ENCODE measurements around the gene SPRR2B.
"Not testable (repeated sequence)": the region's sequence is repeated elsewhere in the genome, so short reads cannot be mapped to it uniquely, and the experiment has no call there.

SPRR2B gene

DNA sequence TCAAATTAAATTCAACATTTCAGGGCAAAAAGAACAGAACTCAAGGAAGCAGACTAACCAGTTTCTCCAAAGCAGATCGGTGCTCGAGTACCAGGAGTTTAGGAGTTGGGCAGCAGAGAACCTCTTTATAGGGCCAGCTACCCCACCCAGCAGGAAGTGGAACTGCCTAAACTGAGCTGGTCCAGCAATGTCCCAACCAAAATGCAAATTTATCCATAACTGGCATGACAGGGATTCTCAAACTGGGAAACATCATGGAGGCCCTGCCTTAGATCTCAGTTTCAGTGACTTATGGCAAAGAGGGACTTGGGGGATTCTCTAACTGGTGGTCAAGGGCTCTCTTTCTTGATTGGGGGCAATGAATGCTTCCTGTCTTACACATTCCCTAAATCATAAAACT lies at the start of gene SPRR2B:
Gene SPRR2B, minus strand, starts transcription at position 101 of the 400 bp plus-strand sequence. CDS start 772 bp downstream, outside the sequence.
- in situ Hi-C loops (cut with HindIII; ENCODE audit: low pct_unique_long_range_greater_than_20kb, low sequenced_read_pairs), result no loop called here
- no peak for TF ChIP-seq JUND (IDR thresholded peaks at IDR 0.05; ENCODE audit: low read depth)
- DNase-seq (ENCODE audit: low read depth in 1 of 2, low spot score in 1 of 2), result no peak

DNA sequence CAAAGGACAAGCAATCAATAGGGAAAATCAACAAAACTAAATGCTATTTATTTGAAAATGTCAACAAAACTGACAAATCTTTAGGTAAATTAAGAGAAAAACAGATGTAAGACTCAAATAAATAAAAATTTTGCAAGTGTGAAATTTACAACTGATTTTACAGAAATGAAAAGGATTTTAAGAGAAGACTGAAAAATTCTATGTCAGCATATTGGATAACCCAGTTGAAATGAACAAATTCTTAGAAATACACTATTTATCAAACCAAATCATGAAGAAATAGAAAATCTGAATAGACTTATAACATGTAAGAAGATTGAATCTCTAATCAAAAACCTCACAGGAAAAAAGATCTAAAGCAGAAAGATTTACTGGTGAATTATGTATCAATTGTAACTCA lies 49.5 kb upstream of the SPRR2B start:
- in situ Hi-C loops (cut with HindIII; ENCODE audit: low pct_unique_long_range_greater_than_20kb, low sequenced_read_pairs), result no loop called here
- no peak for TF ChIP-seq JUND (IDR thresholded peaks at IDR 0.05; ENCODE audit: low read depth)
- no peak for DNase-seq (ENCODE audit: low read depth in 1 of 2, low spot score in 1 of 2)

DNA sequence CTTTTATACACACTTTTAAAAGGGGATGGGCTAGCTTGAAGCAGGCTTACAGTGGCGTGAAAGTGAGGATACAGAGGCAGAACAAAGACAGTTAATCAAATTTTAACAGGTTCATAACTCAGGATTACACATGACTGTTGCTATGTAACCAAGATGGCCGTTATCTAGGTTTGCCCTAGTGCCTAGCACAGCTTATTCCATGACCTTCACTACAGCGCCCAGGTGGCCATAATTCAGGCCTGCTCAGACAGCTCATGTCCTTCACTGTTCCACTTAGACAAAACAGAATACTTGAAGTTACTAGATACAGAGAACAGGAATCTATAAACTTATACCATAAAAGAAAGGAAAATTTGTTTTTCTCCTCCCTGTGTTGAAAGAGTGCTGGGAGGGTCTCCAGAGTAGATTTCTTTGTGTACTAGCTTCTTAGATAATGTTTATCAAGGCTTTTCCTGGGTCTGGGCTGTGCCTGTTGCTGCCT lies 48.1 kb upstream of the SPRR2B start:
- DNase-seq (ENCODE audit: low read depth in 1 of 2, low spot score in 1 of 2), result no peak
- in situ Hi-C loops (cut with HindIII; ENCODE audit: low pct_unique_long_range_greater_than_20kb, low sequenced_read_pairs), result no loop called here
- TF ChIP-seq JUND (IDR thresholded peaks at IDR 0.05; ENCODE audit: low read depth), result no peak

DNA sequence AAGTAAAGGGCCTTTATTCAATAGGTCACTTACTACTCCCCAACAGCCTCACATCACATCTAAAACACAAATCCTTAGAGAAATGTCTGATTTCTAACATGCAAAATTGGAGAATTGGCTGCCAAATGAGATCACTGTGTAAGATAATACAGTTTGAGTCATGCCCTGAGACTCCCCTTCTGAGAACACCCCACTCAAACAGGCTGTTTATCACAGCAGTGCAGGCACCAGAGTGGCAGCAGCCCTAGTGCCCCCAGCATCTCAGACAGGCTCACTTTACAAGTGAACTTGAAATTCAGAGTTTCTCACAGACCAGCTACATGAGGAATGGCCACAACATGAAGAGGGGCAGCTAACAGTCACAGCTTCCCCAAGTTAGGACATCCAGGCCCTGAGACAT lies 43.9 kb upstream of the SPRR2B start:
- DNase-seq (ENCODE audit: low read depth in 1 of 2, low spot score in 1 of 2), result not testable (repeated sequence)

DNA sequence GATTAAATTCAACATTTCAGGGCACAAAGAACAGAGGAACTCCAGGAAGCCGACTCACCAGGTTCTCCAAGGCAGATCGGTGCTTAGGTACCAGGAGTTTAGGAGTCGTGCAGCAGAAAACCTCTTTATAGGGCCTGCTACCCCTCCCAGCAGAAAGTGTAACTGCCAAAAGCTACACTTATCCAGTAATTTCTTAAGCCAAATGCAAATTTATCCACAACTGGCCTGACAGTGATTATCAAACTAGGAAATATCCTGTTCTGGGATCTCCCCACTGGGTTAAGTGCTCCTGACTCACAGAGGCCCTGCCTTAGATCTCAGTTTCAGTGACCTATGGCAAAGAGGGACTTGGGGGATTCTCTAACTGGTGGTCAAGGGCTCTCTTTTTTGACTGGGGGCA lies 42.0 kb upstream of the SPRR2B start, which contains the start of gene SPRR2F:
Gene SPRR2F, minus strand, starts transcription at position 101 of the 400 bp plus-strand sequence. CDS start 783 bp downstream, outside the sequence.
- in situ Hi-C loops (cut with HindIII; ENCODE audit: low pct_unique_long_range_greater_than_20kb, low sequenced_read_pairs), result no loop called here
- no peak for DNase-seq (ENCODE audit: low read depth in 1 of 2, low spot score in 1 of 2)

More for the DNA sequence above, 43.9 kb upstream of the SPRR2B start:
- in situ Hi-C loops (cut with HindIII; ENCODE audit: low pct_unique_long_range_greater_than_20kb, low sequenced_read_pairs), result not testable (repeated sequence)

DNA sequence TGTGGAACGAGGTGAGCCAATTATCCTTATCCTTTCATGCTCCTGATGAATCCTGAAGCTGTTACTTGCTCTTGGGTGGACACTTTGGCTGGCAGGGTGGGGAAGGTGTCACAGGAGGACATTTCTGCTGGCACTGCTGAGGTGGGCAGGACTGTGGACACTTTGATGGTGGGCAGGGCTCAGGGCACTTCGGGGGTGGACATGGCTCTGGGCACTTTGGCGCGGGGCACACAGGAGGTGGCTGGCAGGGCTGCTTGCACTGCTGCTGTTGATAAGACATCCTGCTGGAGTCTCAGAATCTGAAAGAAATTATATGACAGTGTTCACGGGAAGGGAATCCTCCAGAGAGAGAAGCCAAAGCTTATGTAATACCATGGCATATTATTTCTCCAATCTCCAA lies 41.0 kb upstream of the SPRR2B start:
- DNase-seq (ENCODE audit: low read depth in 1 of 2, low spot score in 1 of 2); in situ Hi-C loops (cut with HindIII; ENCODE audit: low pct_unique_long_range_greater_than_20kb, low sequenced_read_pairs): not testable (repeated sequence)

More for the DNA sequence above, 42.0 kb upstream of the SPRR2B start, which contains the start of gene SPRR2F:
- no peak for TF ChIP-seq JUND (IDR thresholded peaks at IDR 0.05; ENCODE audit: low read depth)

DNA sequence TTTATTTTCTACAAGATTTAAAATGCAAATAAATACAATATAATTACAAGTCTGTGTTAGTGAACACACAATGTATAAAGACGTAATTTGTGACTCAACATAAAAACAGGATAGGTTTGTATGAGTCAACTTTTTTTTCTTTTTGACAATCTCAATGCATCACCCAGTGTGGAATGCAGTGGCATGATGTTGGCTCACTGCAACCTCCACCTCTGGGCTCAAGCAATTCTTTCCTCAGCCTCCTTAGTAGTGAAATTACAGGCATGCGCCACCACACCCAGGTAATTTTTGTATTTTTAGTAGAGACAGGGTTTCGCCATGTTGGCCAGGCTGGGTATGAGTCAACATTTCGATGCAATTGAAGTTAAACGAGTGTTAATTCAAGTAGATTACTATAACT lies 28.8 kb upstream of the SPRR2B start:
- no peak for TF ChIP-seq JUND (IDR thresholded peaks at IDR 0.05; ENCODE audit: low read depth)
- DNase-seq (ENCODE audit: low read depth in 1 of 2, low spot score in 1 of 2), result no peak
- in situ Hi-C loops (cut with HindIII; ENCODE audit: low pct_unique_long_range_greater_than_20kb, low sequenced_read_pairs), result no loop called here

DNA sequence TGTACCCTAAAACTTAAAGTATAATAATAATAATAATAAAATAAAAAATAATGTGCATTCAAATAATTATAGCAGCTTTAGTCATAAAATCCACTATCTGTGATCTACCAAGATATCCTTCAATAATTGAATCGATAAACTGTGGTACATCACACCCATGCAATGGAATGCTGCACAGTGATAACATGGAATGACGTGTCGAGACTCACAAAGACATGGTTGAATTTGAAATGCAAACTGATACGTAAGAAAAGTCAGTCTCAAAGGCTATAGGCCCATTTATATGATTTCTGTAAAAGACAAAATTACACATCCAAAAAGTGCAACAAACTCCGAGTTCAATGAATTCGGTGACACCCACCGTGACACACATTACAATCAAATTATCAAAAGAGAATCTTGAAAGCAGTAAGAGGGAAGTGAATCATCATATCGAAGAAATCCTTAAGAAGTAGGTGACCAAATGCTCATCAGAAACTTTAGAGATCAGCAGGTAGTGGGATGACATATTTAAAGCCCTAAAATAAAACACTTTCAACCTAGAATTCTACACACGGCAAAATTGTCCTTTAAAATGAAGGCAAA lies 28.1 kb upstream of the SPRR2B start:
- no peak for DNase-seq (ENCODE audit: low read depth in 1 of 2, low spot score in 1 of 2)
- TF ChIP-seq JUND (IDR thresholded peaks at IDR 0.05; ENCODE audit: low read depth), result no peak
- in situ Hi-C loops (cut with HindIII; ENCODE audit: low pct_unique_long_range_greater_than_20kb, low sequenced_read_pairs), result no loop called here

DNA sequence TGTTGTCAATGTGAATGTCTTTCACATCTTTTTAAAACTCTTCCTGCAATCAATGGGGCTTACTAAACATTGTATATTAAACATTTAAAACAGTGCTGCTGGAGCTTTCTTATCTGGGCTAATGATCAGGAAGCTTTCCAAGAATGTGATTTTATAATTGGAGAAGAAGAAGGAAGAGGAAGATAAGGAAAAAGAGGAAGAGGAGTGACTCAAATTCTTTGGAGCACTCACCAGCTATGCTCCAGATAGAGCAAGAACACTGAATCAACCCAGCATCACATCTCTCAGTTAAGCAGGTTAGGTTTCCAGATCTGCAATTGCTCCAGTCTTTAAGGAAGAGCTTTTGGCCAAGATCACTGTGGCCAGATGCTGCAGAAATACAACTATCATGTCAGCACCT lies 24.4 kb upstream of the SPRR2B start:
- in situ Hi-C loops (cut with HindIII; ENCODE audit: low pct_unique_long_range_greater_than_20kb, low sequenced_read_pairs), result no loop called here
- TF ChIP-seq JUND (IDR thresholded peaks at IDR 0.05; ENCODE audit: low read depth), result no peak
- no peak for DNase-seq (ENCODE audit: low read depth in 1 of 2, low spot score in 1 of 2)

DNA sequence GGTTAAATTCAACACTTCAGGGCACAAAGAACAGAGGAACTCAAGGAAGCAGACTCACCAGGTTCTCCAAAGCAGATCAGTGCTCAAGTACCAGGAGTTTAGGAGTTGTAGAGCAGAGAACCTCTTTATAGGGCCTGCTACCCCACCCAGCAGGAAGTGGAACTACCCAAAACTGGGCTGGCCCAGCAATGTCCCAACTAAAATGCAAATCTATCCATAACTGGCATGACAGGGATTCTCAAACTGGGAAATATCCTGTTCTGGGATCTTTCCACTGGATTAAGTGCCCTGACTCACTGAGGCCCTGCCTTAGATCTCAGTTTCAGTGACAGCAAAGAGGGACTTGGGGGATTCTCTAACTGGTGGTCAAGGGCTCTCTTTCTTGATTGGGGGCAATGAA lies 23.0 kb upstream of the SPRR2B start, which contains the start of gene SPRR2E:
Gene SPRR2E, minus strand, starts transcription at position 101 of the 400 bp plus-strand sequence. CDS start 775 bp downstream, outside the sequence.
- in situ Hi-C loops (cut with HindIII; ENCODE audit: low pct_unique_long_range_greater_than_20kb, low sequenced_read_pairs), result no loop called here
- no peak for DNase-seq (ENCODE audit: low read depth in 1 of 2, low spot score in 1 of 2)
- no peak for TF ChIP-seq JUND (IDR thresholded peaks at IDR 0.05; ENCODE audit: low read depth)

DNA sequence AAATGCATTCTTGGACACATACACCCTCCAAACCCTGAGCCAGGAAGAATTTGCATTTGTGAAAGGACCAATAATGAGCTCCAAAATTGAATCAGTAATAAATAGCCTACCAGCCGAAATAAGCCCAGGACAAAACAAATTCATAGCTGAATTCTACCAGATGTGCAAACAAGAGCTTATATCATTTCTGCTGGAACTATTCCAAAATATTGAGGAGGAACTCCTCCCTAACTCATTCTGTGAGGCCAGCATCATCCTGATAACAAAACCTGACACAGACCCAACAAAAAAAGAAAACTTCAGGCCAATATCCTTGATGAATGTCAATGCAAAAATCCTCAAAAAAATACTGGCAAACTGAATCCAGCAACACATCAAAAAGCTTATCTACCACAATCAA lies 16.2 kb upstream of the SPRR2B start:
- TF ChIP-seq JUND (IDR thresholded peaks at IDR 0.05; ENCODE audit: low read depth), result no peak
- no peak for DNase-seq (ENCODE audit: low read depth in 1 of 2, low spot score in 1 of 2)
- in situ Hi-C loops (cut with HindIII; ENCODE audit: low pct_unique_long_range_greater_than_20kb, low sequenced_read_pairs), result no loop called here

DNA sequence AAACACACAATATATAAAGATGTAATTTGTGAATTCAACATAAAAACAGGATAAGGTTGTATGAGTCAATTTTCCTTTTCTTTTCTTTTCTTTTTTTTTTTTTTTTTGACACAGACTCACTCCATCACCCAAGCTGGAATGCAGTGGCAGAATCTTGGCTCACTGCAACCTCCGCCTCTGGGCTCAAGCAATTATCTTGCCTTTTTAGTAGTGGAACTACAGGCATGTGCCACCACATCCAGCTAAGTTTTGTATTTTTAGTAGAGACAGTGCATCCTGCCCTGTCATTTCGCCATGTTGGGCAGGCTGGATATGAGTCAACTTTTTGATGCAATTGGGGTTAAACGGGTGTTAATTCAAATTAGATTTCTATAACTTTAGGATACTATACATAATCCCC lies 10.3 kb upstream of the SPRR2B start:
- no peak for DNase-seq (ENCODE audit: low read depth in 1 of 2, low spot score in 1 of 2)
- no peak for TF ChIP-seq JUND (IDR thresholded peaks at IDR 0.05; ENCODE audit: low read depth)
- in situ Hi-C loops (cut with HindIII; ENCODE audit: low pct_unique_long_range_greater_than_20kb, low sequenced_read_pairs), result no loop called here

DNA sequence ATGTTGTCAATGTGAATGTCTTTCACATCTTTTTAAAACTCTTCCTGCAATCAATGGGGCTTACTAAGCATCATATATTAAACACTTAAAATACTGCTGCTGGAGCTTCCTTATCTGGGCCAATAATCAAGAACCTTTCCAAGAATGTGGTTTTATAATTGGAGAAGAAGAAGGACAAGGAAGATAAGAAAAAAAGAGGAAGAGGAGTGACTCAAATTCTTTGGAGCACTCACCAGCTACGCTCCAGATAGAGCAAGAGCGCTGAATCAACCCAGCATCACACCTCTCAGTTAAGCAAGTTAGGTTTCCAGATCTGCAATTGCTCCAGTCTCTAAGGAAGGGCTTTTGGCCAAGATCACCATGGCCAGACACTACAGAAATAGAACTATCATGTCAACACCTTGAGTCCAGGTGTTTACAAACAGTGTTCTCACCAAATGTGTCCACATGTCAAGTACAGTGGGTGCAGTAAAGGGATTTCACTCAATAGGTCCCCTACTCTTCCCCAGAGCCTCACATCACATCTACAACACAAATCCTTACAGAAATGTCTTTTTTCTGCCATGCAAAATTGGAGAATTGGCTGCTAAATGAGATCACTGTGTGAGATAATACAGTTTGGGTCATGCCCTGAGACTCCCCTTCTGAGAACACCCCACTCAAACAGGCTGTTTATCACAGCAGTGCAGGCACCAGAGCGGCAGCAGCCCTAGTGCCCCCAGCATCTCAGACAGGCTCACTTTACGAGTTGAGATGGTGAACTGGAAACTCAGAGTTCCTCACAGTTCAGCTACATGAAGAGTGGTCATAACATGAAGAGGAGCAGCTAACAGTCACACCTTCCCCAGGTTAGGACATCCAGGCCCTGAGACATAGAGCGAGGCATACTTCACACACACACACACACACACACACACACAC lies 1.7 kb upstream of the SPRR2B start:
- in situ Hi-C loops (cut with HindIII; ENCODE audit: low pct_unique_long_range_greater_than_20kb, low sequenced_read_pairs), result no loop called here

More for the DNA sequence above, 1.7 kb upstream of the SPRR2B start:
- DNase-seq (ENCODE audit: low read depth in 1 of 2, low spot score in 1 of 2), result no peak
- no peak for TF ChIP-seq JUND (IDR thresholded peaks at IDR 0.05; ENCODE audit: low read depth)
